NCI-H2029 (cell line): ENCODE measurements around the gene SMIM10L1.

ENCODE experiments used
- DNase-seq: peaks from one replicate; lab custom pipeline; 2025; lab: John Stamatoyannopoulos, UW

SMIM10L1 gene

DNA sequence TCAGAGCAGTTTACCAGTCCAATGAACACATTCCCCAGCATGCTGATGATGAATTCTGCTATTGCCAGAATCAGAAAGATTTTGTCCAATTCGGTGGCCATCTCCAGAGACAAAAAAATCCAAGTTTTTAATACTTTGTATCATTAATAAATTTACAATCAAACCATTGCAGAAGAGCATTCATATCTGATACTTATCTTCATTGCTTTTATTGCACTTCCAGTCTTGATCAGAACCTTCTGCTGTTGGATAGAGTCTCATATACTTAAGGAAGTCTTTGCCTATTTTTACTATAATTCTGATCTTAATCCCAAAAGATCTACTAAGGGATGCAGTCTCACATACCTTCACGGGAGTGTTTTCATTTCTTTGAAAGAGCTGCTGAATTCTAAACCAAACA lies 15.8 kb downstream of the SMIM10L1 start, which contains the start of gene TAS2R42:
Gene TAS2R42, minus strand, starts transcription at position 101 of the 400 bp plus-strand sequence. Its CDS starts 0 bp downstream, at position 101.
- DNase-seq: no peak

DNA sequence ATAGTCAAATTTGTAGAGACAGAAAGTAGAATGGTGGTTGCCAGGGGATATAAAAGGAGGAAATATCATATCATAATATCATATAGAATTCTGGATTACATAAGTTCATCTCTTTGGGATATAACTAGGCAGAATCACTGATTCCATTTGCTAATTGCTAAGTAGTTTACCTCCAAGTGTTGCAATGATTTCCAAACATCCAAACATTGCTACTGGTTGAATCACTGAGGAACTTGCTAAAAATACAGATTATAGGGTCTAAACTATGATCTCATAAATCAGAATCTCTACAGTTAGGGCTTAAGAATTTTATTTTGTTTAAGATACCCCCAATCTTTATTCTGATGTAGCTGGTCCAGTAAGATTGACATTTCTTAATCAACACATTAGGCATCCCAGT lies 31.8 kb downstream of the SMIM10L1 start:
- DNase-seq: no peak

DNA sequence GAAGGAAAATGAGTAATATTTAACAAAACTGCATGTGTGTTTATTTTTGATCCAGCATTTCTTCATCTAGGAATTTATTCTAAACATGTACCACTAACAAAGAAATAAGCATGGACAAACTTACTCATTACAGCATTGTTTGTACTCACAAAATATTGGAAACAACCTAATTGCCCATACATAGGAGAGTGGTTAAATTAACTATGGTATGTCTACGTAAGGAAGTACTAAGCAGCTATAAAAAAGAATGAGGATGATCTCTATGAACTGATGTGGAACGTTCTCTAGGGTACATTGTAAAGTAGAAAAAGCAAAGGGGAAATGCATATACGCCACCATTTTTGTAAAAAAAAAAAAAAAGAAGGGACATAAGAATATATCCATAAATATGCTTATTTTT lies 33.2 kb downstream of the SMIM10L1 start:
- no peak for DNase-seq

DNA sequence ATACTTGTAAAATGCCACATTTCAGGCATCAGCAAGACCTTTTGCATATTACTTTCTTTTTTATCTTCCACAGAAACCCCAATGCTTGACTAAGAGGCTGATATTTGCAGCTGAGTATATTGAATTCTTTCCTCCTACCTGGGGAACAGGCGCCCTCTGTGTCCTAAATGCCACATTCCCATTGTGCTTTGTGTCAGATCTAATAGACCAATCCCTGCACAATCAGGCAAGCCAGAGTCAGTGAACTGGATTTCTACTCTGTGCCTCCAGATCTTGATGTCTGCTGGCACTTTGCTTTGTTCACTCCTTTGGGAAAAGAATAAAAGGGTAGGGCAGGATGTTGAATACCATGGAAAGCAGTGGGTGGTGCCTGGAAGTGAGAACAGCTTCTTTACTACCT lies 38.1 kb downstream of the SMIM10L1 start:
- no peak for DNase-seq
